ENCODE measurements around the gene PCGF1. TPM values are rescaled to one million over a fixed set of nuclear protein-coding genes. Genes with fewer than 3 reads are reported as not detected.
A peak's percentile ranks its signal among the peaks of the same experiment; 100 is the strongest.

The PCGF1 gene
- total and polyA plus RNA-seq, 2 of the 13 experiments (the other 11 are each of a cell fraction or from before 2014, with no cell fraction given): 20.4 to 22.6 TPM

- 0 out of 2 replicates have a peak, but pooled peaks have one; percentile 18 for TF ChIP-seq ZNF704 (CRISPR knock-in tag; IDR thresholded peaks at IDR 0.05; ENCODE audit: borderline replicate concordance)
- 0 out of 2 replicates have a peak, but pooled peaks have one; percentile 87 for TF ChIP-seq TMF1 (CRISPR knock-in tag; IDR thresholded peaks at IDR 0.05; ENCODE audit: low read depth)
- no peak for TF ChIP-seq ZC3H4 (CRISPR knock-in tag; IDR thresholded peaks at IDR 0.05; ENCODE audit: borderline replicate concordance)
- TF ChIP-seq ZNF777 (CRISPR knock-in tag; IDR thresholded peaks at IDR 0.05): no peak
- peak; percentile 54; the same call in 1 of the 2 replicates for TF ChIP-seq FOXJ3 (CRISPR knock-in tag; IDR thresholded peaks at IDR 0.05; ENCODE audit: borderline replicate concordance)
- peak; percentile 69 for TF ChIP-seq NFYB (CRISPR knock-in tag; IDR thresholded peaks at IDR 0.05)
- no peak for TF ChIP-seq PRDM4 (CRISPR knock-in tag; IDR thresholded peaks at IDR 0.05; ENCODE audit: borderline replicate concordance)
- TF ChIP-seq AKNA (CRISPR knock-in tag; IDR thresholded peaks at IDR 0.05; ENCODE audit: borderline replicate concordance): no peak
- no peak for TF ChIP-seq RFX3 (CRISPR knock-in tag; IDR thresholded peaks at IDR 0.05)
- TF ChIP-seq THAP7 (CRISPR knock-in tag; IDR thresholded peaks at IDR 0.05): no peak
- TF ChIP-seq RBM39 (IDR thresholded peaks at IDR 0.05; ENCODE audit: low read depth, low read length, poor library complexity, severe bottlenecking): no peak
- TF ChIP-seq SRSF9 (IDR thresholded peaks at IDR 0.05; ENCODE audit: borderline replicate concordance, insufficient read depth, low read depth, low read length, poor library complexity, severe bottlenecking): no peak
- 0 out of 2 replicates have a peak, but pooled peaks have one; percentile 29 for TF ChIP-seq HINFP (CRISPR knock-in tag; IDR thresholded peaks at IDR 0.05; ENCODE audit: low read depth)
Observed at GRCh38 chr2:74488643-74489481, 18.6 kb downstream of the PCGF1 start (continued).
